Measurements from ENCODE around the gene SPOPL.
A peak's percentile ranks its signal among the peaks of the same experiment; 100 is the strongest.
"Not testable (repeated sequence)": the region's sequence is repeated elsewhere in the genome, so short reads cannot be mapped to it uniquely, and the experiment has no call there.

SPOPL gene

GRCh38 chr2:138501425-138502254 lies at the start of gene SPOPL:
Gene SPOPL, plus strand, starts transcription at chr2:138501770. Its CDS starts 48,447 bp downstream, at chr2:138550217.
- peak; percentile 90 for DNase-seq

- no peak for DNase-seq
These were observed 49.2 kb upstream of the SPOPL start for GRCh38 chr2:138452324-138452723.

- no peak for DNase-seq
These were observed 47.8 kb upstream of the SPOPL start for GRCh38 chr2:138453815-138454214.

DNA sequence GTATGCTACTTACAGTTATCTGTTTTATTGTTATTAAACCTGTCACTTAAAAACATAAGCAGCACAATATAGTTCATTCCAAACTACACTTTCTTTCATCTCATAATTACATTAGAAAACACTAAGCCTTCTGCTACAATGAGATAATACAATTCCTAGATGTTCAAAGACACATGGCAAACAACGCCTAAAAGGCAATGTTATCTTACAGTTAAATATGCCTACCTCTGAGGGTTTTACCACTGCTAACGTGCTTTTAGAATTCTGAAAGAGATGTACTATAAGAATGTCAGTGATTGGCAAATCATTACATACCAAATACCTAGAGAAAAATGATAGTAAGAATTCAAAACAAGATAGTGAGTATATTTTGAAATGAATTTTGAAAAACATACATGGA lies 46.8 kb upstream of the SPOPL start:
- DNase-seq, result no peak

DNA sequence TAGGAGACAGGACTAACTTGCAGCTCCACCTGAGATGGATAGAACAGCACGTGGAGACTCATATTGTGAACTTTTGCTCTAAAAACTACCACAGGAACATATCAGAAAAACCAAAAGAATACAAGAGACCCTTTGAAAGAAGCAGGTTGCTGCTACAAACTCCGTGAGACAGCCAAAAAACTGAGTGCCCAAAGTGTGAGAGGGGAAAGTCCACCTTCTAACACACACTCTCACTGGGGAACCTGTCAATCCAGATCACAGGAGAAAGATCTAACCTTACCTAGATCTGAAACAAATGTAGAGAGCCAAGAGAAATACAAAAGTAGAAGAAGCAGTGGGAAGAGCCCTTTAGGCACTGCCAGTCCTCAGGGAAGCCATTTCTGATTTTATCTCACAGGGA lies 46.3 kb upstream of the SPOPL start:
- no peak for DNase-seq

- DNase-seq, result no peak
These were observed 45.9 kb upstream of the SPOPL start for GRCh38 chr2:138455691-138456090.

GRCh38 chr2:138462689-138463088 lies 38.9 kb upstream of the SPOPL start:
- DNase-seq, result not testable (repeated sequence)

GRCh38 chr2:138468617-138469016 lies 33.0 kb upstream of the SPOPL start:
- no peak for DNase-seq

- DNase-seq, result no peak
These were observed 32.2 kb upstream of the SPOPL start for GRCh38 chr2:138469411-138469810.

DNA sequence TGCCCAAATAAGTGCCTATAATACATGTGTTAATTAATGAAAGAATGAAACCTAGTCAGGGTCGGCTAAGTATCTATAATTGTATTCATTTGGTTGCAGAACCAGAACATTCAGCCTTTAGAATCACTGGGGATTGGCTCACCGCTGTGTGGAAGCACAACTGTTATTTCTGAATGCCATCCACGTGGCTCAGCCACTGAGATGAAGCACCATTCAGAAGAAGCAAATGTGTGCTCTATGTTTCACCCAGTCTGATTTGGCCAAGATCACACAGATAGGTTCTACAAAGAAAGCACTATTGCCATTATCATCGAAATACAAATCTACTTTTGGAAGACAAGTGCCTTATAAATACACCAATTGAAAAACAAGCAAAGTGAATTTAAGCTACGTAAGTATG lies 30.6 kb upstream of the SPOPL start:
- no peak for DNase-seq

- no peak for DNase-seq
These were observed 27.3 kb upstream of the SPOPL start for GRCh38 chr2:138474100-138474825.

GRCh38 chr2:138475277-138475776 lies 26.2 kb upstream of the SPOPL start:
- no peak for DNase-seq

- no peak for DNase-seq
These were observed 25.4 kb upstream of the SPOPL start for GRCh38 chr2:138476186-138476585.

DNA sequence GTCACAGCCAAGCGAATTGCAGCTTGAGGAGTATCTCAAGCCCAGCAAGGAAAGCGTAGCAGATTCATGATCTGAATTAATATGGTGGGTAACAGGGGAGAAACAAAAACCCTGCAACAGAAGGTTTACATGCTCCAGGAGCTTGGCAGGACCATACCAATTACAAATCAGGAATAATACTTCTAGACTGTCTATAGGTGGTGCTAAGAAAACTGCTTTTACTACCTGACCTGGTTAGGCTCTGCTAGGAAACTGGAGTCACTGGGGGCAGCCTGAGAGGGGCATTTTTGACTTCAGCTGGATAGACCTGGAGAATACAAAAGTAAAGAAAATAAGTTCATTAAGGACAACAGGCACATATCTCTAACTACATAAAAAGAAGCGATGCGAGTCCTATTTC lies 24.6 kb upstream of the SPOPL start:
- DNase-seq, result no peak

DNA sequence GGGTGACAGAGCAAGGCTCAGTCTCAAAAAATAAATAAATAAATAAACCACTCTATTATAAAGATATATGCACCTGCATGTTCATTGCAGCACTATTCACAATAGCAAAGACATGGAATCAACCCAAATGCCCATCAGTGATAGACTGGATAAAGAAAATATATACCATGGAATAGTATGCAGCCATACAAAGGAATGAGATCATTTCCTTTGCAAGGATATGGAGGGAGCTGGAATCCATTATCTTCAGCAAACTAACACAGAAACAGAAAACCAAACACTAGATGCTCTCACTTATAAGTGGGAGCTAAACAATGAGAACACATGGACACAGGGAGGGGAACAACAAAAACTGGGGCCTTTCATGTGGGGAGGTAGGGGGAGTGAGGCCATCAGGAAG lies 18.8 kb upstream of the SPOPL start:
- not testable (repeated sequence) for DNase-seq

DNA sequence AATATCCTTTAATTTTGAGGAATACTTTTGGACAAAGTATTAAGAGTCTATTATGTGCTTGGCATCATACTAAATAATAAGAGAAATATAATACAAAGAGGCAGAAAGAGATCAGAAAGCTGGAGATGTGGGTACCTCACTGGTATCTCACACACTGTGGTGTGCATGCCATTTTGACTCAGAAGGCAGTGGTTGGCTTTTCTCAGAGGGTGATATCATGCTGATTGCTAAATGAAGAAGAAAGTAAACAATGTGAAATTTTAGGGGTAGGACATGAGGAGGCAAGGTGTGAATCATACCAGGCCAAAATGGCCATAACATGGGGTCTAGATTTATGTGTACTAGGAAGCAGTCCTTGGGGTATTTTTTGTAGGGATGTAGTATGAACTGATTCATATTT lies 16.6 kb upstream of the SPOPL start:
- DNase-seq, result no peak

GRCh38 chr2:138486363-138487198 lies 15.0 kb upstream of the SPOPL start:
- no peak for DNase-seq

DNA sequence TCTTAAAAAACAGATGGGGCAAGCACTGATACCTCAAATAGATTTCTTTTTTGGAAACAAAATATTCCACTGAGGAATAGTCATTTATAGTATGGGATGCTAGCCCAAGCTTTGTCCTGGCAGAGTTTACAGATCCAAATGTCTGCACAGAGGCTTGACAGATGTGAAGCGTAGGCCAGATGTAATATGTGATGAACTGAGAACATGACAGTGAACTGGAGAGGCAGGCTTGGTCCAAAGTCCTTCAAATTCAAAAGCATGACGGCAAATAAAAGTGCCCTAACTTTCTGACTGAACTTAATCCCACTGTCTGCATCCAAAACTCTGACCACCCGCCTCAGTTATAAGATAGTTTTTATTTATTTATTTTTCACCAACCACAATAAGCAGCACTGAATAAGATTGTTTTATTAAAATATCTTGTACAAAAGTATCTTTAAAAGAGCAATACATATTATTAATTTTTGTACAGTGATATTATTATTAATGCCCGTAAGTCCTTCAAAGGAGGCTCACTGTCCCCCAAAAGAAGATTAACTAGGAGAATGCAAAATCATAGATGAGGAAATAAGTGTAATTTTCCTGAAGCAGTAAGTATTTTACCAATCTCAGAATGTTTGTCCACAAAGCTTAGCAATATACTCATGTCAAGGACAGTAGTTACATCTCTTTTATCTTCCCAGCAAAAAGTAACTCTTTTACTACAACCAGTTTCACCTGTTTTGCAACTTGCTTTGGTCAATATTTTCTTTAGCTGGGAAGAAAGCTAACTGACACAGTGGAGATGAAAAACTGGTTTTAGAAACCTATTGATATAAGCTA lies 10.7 kb upstream of the SPOPL start:
- DNase-seq, result no peak

DNA sequence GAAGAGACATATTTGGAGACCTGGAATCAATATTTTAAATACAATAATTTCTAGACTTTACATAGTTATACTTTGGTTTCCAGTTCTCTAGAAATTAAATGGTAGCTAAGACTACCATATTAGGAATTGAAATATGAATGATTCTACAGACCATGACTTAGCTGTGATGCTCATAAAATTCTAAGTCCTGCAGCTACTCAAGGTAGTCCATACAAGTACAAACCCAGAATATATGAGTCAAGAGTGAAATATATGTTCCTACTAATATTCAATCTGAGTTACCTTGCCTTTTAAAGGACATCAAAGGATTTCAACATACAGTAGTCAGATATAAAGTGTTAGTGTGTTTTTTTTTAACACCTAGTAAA lies 10.1 kb upstream of the SPOPL start:
- no peak for DNase-seq

DNA sequence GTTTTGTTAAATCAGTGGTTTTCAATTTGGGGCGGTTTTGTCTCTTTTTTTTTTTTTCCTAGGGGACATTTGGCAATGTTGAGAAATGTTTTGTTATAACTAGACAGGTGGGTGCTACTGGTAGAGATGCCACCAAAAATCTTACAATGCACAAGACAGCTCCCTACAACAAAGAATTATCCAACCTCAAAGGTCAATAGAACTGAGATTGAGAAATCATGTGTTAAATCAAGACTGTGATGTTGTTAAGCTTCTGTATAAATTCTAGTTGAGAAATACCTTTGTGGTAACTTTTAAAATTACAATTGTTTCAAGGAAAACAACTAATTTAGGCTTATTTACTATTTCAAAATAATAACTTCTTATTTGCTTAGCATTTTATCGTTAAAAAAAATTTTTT lies 9.4 kb upstream of the SPOPL start:
- DNase-seq, result no peak

- no peak for DNase-seq
These were observed 8.2 kb upstream of the SPOPL start for GRCh38 chr2:138493334-138493733.

- DNase-seq, result no peak
These were observed 7.2 kb upstream of the SPOPL start for GRCh38 chr2:138494265-138494966.
